MM.1S (cell line): ENCODE measurements around the gene AGPAT2.

Experiments
- CTCF ChIP-seq: fragments of 300-600 bp; sonication (generic); IDR thresholded peaks from 2 replicates; pipeline ENCODE4 v1.5.1; 2016; ENCODE audit warnings: antibody characterized with exemption, low read length, mixed read lengths
- EZH2phosphoT487 ChIP-seq: fragments of 300-600 bp; sonication (generic); IDR thresholded peaks from 2 replicates; pipeline ENCODE4 v1.6.1; 2018; ENCODE audit warnings: antibody characterized with exemption, low read length

DNA sequence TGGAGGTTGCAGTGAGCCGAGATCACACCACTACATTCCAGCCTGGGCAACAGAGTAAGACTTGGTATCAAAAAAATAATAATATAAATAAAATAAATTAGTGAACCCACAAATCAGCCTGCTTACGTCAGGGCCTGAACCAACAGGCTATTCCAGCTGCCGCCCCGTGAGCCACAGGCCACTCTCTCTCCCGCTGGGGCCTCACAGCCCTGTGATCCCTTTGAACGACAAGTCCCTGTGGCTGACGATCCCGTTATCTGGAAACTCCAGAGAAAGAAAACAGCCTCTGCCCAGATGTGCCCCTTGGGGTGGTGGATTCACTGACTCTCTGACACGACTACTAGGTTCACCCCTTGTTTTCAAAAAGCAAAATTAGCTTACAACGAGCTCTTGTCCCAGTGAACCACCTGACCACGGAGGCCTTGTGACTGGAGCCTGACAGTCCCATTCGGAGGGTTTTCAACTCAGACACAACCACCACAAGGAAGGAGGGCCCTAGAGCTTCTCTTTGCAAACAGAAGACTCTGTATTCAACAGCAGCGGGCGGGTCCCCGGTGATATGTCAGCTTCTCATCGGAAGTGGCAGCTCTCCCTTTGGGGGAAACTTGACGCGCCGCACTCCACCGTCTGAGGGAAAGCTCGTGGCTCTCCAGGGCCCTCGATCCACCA lies 20.7 kb upstream of the AGPAT2 start:
- TF ChIP-seq CTCF (no peak), EZH2phosphoT487 (no peak)
